HG02588 (cell line): ENCODE results near the gene NRM.
"Not testable (repeated sequence)": the region's sequence is repeated elsewhere in the genome, so short reads cannot be mapped to it uniquely, and the experiment has no call there.

Experiments
- ATAC-seq: cut with Tn5 transposase; IDR thresholded peaks from one replicate; pipeline ENCODE4 v1.9.1; 2021; ENCODE audit warnings: mild to moderate bottlenecking, moderate library complexity; ENCODE audit not compliant: unreplicated experiment

NRM gene

DNA sequence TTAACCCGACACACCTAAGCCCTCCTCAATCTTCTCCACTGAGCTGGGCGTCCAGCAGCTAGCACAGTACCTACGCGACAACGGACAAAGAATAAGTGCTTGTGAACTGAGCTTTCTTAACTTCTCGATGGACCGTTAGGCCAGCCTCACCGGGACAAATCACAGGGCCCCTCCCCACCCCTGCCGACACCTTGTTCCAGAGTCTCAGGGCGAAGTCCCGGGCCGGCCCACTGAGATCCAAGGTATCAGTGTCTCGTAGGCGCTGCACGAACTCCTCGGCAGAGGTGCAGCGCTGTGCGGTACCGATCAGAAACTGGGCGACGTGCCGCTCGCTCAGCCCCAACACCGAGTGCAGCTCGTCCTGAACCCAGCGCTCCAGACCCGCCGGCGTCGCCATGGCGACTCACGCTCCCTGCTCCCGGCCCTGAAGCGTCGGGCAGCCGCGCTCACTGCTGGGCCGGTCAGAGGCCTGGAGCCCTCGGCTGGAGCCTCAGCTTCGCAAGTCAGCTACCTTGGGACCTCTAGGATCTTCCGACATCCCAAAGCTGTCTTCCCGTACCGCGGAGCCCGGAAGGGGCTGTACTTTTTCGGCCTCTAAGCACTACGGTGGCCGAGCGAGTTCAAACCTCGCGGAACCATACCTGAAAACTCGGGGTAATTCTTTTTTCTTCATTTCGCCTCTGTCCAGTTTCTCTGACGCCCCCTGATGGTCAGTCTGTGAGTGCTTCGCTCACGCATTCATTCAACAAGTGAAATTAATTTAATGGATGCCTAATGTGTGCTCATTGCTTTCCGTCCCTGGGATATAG lies 18.1 kb downstream of the NRM start, which contains the start of gene DHX16:
Gene DHX16, minus strand, starts transcription at position 562 of the 809 bp plus-strand sequence. Its CDS starts 165 bp downstream, at position 397.
- ATAC-seq = peak; percentile 60

DNA sequence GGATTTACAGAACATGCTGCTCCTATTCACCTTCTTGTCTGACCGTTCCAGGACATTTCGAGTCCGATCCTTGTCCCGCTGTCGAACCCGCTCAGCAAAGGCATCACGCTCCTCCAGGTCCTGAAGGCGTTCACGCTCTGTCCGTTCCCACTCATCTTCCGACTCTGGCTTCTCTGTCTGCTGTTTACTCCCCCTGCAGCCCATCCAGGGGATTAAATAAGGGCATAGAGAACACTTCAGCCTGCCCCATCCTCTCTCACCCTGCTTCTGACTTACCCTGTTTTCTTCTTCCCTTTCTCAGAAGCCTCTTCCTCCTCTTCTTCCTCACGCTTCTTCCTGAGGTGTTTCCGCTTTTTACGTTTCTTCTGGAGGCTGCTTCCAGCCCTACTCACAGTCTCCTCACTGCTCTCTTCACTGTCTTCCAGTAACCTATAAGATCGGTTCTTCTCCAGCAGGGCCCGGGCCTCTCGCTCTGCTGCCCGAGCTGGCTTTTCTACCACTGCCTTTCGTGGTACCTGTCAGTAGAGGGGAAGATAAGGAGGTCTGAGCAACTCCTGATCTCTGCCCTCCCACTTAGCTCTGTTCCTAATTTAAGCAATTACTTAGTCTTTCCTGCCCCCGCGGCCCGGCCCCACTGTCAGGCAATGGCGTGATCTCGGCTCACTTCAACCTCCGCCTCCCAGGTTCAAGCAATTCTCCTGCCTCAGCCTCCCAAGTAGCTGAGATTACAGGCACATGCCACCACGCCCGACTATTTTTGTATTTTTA lies 19.8 kb downstream of the NRM start:
- ATAC-seq = no peak

DNA sequence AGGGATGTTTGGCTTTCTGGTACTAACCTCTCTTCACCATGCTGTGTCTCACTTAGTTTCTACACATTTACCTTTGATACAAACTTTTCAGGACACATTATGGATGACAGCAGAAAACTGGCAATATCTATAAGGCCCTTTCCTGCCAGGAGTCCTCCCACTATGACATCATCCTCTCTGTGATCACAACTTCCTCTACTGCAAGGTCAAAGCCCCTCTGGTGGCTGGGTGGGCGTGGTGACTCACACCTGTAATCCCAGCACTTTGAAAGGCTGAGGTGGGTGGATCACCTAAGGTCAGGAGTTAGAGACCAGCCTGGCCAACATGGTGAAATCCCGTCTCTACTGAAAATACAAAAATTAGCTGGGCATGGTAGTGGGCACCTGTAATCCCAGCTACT lies 24.5 kb downstream of the NRM start:
- not testable (repeated sequence) for ATAC-seq

DNA sequence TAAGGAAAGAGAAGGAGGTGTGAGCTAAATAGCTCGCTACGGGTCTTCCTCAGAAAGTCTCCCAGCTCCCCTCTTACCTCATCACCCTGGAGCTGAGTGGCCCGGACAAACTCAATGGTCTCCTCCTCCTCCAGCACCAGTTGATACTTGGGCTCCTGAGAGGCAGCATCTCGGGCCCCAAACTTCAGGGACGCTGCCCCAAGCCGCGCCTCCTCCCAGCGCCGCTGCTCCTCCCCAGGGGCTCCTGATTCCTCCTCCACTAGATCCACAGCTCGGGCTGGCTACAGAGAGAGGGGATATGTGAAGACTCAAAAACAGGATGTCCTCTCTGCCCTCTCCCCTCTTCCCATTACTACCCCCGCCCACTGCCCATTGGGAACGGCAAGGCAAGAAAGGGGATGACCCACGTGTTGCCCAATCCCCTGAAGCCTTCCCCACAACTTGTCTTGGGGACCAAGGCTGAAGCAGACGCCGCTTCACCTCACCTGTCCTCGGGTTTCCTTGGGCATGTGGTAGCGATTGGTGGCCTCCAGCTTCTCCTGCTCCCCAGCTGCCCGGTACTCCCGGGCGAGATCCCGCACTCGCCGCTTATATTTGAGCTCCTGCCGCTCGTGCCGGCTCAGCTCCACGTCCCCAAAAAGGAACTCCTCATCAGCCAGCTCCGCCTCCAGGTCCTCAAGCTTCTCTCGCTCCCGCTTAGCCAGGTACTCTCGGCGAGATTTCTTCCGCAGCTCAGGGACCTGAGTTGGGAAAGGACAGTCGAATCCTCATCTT lies 25.6 kb downstream of the NRM start:
- no peak for ATAC-seq

DNA sequence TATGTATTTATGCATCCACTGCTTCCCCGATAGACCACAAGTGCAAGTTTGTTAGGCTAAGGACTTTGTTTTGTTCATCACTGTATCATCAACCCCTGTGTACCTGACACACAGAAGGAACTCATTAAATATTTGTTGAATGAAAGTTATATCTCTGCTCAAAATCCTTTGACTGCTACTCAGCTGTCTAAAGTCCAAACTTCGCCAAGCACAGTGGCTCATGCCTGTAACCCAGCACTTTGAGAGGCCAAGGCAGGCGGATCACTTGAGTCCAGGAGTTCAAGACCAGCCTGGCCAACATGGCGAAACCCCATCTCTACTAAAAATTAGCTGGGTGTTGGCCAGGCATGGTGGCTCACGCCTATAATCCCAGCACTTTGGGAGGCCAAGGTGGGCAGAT lies 32.9 kb downstream of the NRM start:
- not testable (repeated sequence) for ATAC-seq

DNA sequence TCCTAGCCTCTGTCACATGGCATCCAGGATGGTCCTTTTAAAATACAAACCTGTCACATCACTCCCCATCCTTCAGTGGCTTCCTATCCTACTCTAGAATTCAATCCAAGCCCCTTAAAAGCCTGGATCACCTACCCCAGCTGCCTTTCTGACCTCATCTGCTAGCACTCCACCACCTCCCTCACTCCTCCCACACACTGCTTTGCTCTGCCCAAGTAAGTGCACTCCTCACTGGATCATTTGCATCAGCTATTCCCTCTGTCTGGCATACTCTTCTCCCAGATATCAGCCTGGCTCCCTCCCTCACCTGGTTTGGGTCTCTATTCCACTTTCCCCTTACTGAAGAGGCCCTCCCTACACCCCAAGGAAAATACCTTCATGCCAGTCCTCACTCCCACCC lies 33.3 kb downstream of the NRM start:
- no peak for ATAC-seq

DNA sequence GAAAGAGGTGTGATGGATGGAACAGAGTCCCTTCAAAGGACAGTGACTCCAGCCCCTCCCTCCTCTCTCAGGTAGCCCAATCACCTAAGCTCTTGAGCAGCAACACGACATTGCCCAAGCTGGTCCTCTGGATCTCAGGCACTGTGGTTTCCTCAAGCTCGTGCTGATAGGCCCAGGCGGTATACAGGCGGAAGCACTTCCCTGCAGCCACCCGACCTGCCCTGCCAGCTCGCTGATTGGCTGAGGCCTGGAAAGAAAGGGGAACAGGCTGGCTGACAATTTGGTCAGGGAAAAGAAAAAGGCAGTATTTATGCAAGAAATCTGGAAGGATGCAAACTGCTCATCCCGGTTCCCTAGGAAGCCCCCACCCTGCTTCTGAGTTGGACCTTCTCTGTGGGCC lies 34.3 kb downstream of the NRM start:
- ATAC-seq = no peak

DNA sequence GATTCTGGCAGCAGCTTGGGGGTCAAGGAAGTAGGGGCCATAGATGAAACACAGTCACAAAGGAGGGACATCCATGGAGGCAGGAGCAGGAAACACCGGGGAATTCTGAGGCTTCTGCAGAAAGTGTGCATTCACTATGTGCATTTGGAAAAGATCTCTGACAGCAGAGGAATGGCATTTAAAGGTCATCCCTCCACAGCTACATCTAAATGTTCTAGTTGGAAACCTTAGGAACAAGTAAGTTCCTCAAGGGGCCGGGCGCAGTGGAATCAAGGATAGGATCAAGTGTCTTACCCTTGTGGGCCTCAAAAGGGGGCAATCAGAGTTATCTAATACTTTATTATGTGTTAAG lies 35.1 kb downstream of the NRM start:
- no peak for ATAC-seq

DNA sequence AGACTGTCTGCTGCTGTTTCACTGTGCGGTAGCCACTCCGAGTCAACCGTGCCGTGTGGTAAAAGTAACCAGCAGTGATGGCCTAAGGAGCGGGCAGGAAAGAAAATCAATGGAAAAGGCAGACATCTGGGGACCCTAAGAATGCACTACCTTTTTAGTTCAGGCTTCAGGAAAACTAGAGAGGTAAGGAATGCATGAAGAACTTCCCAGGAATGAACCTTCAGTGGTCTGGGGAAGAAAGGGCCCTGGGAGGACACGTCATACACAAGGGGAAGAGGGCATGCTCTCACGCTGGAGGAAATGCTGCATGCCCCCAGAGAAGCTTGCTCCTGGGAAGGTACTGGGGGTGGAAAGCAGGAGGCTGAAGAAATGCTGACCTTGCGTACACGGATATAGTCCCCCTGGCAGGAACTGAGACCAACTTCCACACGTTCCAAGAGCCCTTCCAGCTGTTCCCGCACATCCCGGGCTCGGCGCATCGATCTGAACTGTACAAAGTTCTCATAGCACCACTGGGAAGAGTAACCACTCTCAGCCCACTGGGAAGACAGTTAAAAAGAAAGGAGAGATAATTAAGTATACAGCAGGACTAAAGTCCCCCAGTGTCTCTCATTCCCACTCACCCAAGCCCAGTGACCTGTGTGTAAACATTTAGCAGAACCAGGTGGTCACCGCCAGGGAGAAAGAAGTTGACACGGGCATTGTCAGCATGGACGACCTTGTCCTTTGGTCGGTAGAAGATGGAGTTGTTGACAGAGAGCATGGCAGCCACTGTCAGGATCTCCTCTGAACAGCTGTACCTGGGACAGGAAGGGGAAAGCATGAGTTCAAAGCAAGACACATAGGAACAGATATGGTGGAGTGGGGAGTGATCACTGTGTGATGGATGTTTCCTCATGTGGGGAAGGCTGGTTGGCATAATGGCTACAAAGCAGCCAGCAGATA lies 35.7 kb downstream of the NRM start:
- no peak for ATAC-seq

DNA sequence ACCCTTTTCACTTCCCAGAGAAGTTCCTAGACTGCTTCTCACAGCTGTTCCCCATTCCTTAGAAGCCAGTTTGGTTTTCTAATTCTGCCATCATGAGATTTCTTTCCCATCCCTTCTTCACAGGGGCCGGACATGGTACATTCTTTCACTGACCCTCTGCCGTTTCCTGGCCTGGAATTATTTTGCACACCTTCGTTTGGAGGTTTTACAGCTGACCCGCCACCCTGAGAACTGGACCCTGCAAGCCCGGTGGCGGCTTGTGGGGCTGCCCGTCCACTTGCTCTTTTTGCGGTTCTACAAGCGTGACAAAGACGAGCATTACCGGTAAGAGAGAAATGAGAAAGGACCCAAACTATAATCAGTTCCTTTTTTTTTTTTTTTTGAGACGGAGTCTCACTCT lies 39.6 kb downstream of the NRM start:
- no peak for ATAC-seq

DNA sequence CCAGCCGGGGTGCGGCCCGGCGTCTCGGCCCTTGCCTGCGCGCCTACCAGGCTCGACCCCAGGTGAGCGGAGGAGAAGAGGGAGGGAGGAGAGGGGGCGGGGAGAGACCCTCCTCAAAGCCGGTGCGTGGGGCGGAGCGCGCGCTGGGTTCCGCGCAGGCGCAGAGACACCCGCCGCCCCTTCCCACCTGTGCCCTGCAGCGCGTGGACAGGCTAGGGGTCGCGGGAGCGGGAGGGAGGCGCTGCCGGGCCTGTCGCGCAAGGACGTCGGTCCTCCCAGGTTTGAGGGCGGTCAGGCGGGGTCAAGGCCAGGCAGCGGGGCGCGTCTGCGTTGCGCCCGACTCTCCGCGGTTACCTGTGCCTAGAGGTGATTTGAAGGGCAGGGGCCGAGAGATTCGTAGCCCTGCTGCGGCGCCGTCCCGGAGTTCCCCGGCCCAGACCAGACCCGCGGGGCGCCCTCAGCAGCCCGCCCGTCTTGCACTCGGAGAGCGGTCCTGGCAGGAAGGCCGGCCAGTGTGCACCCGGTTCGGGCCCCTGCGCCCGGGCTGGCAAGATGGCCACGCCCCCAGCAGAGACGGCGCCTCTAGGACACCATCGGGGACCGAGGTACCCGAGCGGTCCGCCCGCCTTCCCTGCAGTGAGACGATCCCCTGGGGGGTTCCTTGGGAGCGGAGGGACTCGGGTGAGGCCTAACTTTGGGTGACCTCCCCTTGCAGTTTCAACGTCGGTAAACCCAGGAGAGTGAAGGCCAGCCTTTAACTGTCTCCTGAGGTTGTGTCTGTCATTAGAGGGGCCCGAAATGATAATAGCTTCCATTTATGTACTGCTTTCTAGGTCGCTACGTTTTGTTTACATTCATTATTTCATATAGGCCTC lies 43.3 kb downstream of the NRM start:
- peak; percentile 62 for ATAC-seq

DNA sequence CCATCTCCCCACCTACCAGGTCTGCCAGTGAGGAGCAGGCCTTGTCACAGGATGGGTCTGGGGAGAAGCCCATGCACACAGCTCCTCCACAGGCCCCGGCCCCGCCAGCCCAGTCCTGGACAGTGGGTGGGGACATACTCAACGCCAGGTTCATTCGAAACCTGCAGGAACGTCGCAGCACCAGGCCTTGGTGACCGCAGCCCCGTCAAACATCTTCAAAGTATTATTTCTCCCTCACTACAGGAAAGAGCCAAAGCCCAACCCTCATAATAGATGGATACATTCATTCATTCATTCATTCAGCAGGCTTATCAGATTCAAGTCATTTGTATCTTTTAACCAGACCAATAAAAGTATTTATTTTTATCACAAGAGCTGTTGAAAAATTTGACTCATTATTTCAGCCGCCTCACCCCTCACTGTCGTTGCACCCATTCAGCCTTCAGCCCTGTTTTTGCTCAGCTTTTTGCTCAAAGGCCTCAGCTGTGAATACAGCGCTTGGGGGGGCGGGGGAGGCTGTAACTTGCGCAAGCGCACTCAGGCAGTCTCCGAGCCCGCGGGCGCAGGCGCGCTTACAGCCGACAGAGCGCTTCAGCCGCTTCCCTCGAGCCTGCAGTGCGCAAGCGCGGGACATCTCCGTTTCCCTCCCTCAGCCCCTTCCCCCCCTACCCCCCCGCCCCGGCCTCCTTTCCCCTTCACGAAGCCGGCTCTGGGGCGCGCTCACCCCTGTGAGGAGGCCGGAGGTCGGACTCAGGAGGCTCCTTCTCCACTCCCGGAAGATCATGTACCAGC lies 44.1 kb downstream of the NRM start, which contains the start of gene C6orf136:
Gene C6orf136, plus strand, starts transcription at position 684 of the 792 bp plus-strand sequence. Its CDS starts 99 bp downstream, at position 783.
- peak; percentile 63 for ATAC-seq

DNA sequence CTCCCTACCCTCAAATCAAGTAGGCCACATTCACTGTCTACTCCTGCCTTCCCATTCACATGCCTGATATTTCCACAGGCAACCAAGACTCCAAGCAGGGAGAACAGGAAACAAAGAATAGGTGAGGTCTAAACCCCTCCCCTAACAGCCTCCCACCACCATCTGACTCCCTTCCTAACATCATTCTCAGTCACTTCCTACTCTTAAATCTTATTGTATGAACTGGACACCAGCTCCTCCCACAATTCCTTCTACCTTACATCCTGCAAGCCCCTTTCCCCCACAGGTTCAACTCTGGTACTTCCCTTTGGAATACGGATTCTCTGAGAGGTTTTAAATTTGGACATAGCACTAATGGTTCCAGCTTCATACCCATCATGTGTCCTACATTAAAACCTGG lies 44.8 kb downstream of the NRM start:
- ATAC-seq = no peak

DNA sequence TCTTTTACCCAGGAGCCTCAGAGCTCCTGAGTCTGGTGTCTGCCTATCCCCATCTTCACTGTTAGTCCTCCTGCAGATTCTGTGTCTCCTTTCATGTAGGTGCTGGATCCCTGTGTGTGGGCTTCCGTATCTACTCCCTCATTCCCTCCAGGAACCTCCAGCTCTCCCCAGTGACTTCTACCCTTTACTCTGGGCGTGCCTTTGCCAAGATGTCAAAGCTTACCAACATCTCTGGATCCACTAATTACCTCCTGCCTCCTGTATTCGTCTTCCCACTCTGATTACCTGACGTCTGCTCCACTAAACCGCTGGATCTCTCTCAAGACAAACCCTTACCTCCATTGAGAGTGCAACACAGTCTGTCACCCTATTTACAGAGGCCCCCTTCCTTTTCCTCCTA lies 46.0 kb downstream of the NRM start:
- ATAC-seq = no peak

DNA sequence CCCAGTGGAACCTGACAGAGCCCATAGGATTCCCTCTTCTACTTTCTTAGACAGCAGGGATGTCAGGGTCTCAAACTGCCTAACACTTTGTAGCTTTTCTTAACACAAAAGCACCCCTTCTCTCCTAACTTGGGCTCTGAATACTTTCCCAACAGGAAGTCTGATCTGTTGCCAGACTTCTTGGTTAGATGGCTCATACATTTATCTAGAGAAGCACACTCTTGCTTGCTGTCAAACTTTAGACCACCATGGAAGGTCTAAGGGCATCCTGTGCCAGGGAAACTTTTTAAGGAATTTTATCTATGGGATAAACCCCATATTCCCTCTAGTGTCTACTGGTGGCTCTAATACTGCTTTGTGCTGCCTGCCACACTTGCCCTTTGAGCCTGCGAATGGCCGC lies 47.1 kb downstream of the NRM start:
- ATAC-seq = no peak

DNA sequence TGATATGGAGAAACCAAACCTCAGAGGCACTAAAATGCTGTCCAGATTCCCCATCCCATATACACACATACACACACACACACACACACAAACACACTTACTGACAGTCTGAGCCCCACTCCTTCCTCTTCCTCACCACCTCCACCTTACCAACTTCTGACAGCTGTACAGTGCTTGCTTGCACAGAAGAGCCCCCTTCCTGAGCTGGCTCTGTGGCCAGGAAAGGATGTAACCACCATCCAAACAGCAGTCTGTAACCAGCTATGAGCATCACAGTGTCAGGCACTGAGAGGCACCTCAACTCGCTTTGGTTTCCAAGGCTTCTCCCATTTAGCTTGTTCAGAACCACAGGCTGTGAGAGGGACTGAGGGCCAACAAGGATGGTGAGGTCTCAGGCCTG lies 49.7 kb downstream of the NRM start:
- ATAC-seq = no peak

DNA sequence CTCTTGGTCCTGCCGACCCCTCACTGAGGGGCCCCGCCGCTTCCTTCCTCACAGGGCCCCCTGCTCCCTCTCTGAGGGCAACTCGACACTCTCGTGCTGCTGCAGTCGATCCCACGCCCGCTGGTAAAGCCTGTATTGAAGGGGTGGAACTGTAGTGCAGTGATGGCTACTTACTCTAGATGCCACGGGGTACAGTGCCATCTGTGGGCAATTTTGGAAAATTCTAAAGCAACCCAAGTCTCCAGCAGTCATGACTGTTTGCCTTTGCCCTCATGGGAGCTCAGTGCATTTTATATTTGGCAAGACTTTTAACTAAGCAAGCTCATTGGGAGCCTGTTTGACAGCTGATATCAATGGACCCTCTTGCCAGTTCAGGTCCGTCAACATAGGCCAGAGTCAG lies 50.3 kb downstream of the NRM start:
- ATAC-seq = no peak
